ENCODE data around the gene TACC3.
A peak's percentile ranks its signal among the peaks of the same experiment; 100 is the strongest.

Gene TACC3

DNA sequence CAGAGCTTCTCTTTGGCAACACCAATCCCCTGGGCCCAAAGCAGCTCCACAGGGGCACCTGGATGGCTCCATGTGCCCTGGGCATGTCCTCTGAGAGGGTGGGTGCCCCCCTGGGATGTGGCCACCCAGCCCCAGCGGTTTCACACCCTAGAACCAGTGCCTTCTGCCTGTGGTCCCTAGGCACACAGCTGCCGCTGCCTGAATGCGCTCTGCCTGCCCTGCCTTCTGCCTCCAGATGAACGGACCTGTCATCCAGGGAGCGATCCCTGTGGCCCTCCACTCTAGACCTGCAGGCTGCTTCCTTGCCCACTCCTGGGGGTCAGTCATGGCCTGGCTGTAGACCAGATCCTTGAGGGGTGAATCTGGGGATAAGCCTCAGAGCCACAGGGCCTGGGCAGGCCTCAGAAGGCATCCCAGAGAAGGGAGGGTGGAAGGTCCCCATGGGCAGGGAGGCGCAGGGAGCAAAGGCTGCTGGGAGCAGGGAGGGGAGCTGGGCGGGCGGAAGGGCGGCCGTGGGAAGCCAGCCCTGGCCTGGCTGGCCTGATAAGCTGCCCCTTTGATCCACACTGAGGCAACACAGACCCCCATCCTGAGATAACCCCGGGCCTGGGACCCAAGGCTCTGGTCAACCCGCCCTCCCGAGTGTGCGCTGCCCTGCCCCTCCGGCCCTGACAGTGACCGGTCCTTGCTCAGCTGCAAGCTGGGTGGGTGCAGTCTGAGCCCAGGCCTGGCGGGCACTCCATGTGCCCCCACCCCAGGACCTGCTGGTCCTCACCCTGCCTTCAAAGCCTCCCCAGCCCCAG, 63.7 kb downstream of the TACC3 start:
- H3K4me3 Mint-ChIP-seq, result no peak overlapping the region
- no peak for ATAC-seq (replicated peaks; ENCODE audit: extremely low read depth, poor library complexity, severe bottlenecking)
- no peaks in the 10 kb centered on the region for H3K9me3 Mint-ChIP-seq
- no peaks in the 10 kb centered on the region for H3K4me1 Mint-ChIP-seq
- H3K27ac Mint-ChIP-seq (ENCODE audit: low read depth), result no peak overlapping the region
- DNase-seq (ENCODE audit: low spot score in 2 of 2), result no peak
- H3K27me3 Mint-ChIP-seq, result no peaks in the 10 kb centered on the region
- H3K36me3 Mint-ChIP-seq (ENCODE audit: insufficient read depth), result no peaks in the 10 kb centered on the region

DNA sequence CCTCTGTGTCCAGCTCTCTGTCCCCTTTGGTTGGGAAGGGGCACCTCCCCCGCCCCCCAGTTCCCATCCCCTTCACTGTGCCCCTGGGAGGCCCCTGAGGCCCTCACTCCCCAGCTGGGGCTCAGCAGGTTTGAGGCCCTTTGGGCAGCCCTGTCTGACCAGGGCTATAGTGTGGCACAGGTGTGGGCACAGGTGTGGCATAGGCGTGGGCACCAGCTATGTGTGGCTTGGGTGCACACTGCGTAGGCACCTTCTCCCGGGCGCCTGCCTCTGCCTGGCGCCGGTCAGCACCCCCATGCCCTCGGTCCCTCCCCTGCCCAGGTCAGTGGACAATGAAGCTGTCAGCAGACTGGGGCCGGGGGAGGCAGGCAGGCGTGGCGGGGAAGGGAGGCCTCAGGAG, 64.3 kb downstream of the TACC3 start:
- DNase-seq (ENCODE audit: low spot score in 2 of 2) (no peak), ATAC-seq (replicated peaks; ENCODE audit: extremely low read depth, poor library complexity, severe bottlenecking) (no peak)
- no peak overlapping the region for H3K27ac Mint-ChIP-seq (ENCODE audit: low read depth)
- H3K4me1 Mint-ChIP-seq, result no peaks in the 10 kb centered on the region
- H3K36me3 Mint-ChIP-seq (ENCODE audit: insufficient read depth), result no peaks in the 10 kb centered on the region
- peaks cover 6% of the 10 kb centered on the region for H3K27me3 Mint-ChIP-seq
- H3K9me3 Mint-ChIP-seq, result no peaks in the 10 kb centered on the region
- no peak overlapping the region for H3K4me3 Mint-ChIP-seq

DNA sequence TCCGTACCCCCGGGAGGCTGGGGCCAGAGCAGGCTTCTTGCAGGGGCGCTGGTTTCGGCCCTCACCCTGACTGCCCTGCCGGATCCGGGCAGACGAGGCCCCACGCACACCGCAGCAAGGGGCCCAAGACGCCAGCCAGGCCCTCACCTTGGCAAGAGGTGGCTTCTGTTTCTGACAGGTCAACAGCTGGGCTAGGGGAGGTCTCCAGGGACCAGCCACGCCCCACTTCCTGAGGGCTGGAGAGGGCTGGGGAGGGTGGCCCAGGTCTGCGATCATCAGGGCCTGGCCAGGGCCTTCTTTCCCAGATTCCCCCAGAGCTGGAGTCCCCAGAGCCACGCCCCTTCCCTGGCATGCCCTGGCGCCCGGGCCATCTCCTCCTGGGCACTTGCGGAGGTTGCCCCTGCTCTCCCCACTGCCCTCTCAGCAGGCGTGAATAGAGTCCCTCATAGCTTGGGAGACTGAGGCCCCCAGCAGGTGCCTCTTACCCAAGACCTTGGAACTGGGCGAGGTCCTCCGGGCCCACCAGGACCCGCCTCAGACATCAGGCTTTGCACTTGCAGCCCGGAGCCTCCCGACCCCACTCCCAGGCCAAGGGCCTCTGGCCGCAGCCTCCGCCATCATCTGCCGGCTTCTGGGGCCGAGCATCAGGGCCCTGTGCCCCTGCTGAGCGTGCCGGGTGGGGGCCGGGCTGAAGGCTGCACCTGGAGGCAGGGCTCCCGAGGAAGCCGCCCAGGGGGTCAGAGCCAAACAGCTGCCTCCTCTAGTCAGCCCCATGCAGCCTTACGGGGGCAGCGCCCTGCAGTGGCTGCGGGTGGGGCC, 65.4 kb downstream of the TACC3 start:
- ATAC-seq (replicated peaks; ENCODE audit: extremely low read depth, poor library complexity, severe bottlenecking), result no peak
- Mint-ChIP-seq H3K27me3 (peaks cover 17% of the 10 kb centered on the region), H3K36me3 (ENCODE audit: insufficient read depth) (no peaks in the 10 kb centered on the region), H3K27ac (ENCODE audit: low read depth) (no peak overlapping the region), H3K4me1 (no peaks in the 10 kb centered on the region), H3K9me3 (no peaks in the 10 kb centered on the region), H3K4me3 (no peak overlapping the region)
- no peak for DNase-seq (ENCODE audit: low spot score in 2 of 2)

DNA sequence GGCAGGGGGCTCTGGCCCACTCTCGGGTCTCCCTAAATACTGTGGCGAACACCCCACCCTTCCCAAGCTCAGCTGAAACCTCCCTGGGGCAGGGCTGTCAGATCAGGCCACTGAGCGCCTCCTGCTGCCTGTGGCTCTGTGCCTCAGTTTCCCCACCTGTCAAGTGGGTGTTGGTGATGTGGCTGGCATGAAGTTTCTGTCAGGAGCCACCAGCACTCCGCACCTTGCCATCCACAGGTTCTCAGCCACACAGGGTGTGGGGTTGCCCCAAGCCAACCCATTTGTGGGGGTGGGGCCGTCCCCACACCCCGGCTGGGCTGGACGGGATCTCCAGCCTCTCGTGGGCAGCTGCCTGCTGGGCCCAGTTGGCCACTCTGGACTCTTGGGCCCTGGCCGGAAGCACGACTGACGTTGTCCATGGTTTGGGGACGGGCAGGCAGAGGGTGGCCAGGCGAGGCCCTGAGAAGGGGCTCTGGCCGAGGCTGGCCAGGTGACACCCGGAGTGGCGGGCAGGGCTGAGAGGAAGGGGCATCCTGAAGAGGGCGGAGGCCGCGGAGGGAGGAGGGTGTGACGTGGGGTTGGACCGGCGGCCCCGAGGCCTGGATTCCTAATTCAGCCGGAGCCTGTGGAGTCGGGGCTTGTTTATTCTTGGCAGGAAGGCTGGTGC, 66.2 kb downstream of the TACC3 start:
- peaks cover 19% of the 10 kb centered on the region for H3K27me3 Mint-ChIP-seq
- H3K36me3 Mint-ChIP-seq (ENCODE audit: insufficient read depth), result no peaks in the 10 kb centered on the region
- no peaks in the 10 kb centered on the region for H3K9me3 Mint-ChIP-seq
- H3K4me1 Mint-ChIP-seq, result no peaks in the 10 kb centered on the region
- ATAC-seq (replicated peaks; ENCODE audit: extremely low read depth, poor library complexity, severe bottlenecking), result no peak
- DNase-seq (ENCODE audit: low spot score in 2 of 2), result no peak
- H3K4me3 Mint-ChIP-seq, result no peak overlapping the region
- no peak overlapping the region for H3K27ac Mint-ChIP-seq (ENCODE audit: low read depth)

DNA sequence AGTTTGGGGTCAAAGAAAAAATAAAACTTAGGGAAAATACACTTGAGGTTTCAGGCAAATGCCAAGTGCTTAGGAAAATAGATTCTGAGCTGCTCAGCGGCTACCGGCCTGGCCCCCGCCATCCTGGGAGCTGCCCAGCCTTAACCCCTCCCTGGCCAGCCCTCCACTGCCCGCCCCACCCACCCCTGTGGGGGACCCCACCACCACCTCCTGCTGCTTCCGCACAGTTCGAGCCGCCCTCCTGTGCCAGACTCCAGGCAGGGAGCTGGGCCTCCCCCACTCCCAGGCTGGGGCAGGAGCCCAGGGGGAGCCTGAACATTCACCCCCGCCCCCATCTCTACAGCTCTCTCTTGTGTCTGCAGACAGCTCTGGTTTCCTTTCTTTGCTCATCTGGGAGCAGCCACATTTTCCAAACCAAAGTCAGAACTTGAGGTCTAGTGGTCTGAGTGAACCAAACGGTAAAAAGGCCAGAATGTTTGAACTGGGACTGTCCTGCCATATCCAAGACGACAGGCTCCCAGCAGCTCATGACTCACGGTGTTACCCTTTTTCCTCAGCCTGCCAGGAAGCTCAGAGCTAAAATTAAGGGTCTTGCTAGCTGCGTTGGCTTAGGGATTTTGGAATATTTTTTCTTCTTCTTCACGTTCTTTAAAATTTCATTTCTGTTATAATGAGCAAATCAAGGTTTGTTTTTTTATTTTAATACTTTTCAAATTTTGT, 67.1 kb downstream of the TACC3 start:
- DNase-seq (ENCODE audit: low spot score in 2 of 2), result no peak
- Mint-ChIP-seq H3K4me1 (no peaks in the 10 kb centered on the region), H3K27ac (ENCODE audit: low read depth) (no peak overlapping the region), H3K9me3 (no peaks in the 10 kb centered on the region), H3K27me3 (peaks cover 19% of the 10 kb centered on the region), H3K36me3 (ENCODE audit: insufficient read depth) (no peaks in the 10 kb centered on the region), H3K4me3 (no peak overlapping the region)
- no peak for ATAC-seq (replicated peaks; ENCODE audit: extremely low read depth, poor library complexity, severe bottlenecking)

DNA sequence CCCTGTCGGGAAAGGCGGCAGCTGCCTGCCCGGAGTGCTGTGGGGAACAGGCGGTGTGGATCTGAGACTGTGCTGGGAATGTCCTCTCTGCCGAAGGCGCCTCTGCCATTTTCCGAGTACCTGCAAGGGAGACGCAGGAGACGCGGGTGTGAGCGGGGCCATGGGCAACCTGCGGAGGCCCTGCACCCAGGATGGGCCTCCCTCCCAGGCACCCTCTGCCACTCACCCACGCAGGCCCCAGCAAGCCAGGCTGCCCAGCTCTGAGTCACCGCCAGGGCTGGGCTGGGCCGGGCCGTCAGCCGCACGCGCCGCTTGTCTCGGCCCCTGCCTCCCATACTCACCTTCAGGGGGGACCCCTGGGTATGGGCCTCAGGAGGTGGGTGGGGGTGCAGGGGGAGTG, 68.2 kb downstream of the TACC3 start:
- DNase-seq (ENCODE audit: low spot score in 2 of 2) (no peak), ATAC-seq (replicated peaks; ENCODE audit: extremely low read depth, poor library complexity, severe bottlenecking) (no peak)
- Mint-ChIP-seq H3K27me3 (peaks cover 19% of the 10 kb centered on the region), H3K4me3 (no peak overlapping the region), H3K27ac (ENCODE audit: low read depth) (no peak overlapping the region), H3K36me3 (ENCODE audit: insufficient read depth) (no peaks in the 10 kb centered on the region), H3K9me3 (no peaks in the 10 kb centered on the region), H3K4me1 (no peaks in the 10 kb centered on the region)

DNA sequence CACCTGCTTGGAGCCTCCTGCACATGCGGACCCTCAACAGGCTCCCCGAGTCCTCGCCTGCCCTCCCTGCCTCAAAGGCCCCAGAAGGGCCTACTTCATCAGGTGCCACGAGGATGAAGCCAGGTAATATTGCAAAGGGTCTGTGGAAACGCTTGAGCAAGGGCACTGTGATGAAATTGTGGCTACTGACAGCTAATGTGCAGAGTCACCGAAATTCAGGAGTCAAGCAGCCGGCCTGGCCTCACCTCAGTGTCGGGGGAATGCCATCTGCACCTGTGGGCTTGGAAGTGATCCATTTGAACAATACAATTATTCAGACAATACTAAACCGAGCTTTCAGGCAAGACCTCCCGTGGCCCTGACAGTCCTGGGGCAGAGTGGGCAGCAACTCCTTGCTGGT, 68.7 kb downstream of the TACC3 start:
- Mint-ChIP-seq H3K4me1 (no peaks in the 10 kb centered on the region), H3K36me3 (ENCODE audit: insufficient read depth) (no peaks in the 10 kb centered on the region), H3K9me3 (no peaks in the 10 kb centered on the region), H3K27me3 (peaks cover 19% of the 10 kb centered on the region), H3K27ac (ENCODE audit: low read depth) (no peak overlapping the region), H3K4me3 (no peak overlapping the region)
- DNase-seq (ENCODE audit: low spot score in 2 of 2) (no peak), ATAC-seq (replicated peaks; ENCODE audit: extremely low read depth, poor library complexity, severe bottlenecking) (no peak)

DNA sequence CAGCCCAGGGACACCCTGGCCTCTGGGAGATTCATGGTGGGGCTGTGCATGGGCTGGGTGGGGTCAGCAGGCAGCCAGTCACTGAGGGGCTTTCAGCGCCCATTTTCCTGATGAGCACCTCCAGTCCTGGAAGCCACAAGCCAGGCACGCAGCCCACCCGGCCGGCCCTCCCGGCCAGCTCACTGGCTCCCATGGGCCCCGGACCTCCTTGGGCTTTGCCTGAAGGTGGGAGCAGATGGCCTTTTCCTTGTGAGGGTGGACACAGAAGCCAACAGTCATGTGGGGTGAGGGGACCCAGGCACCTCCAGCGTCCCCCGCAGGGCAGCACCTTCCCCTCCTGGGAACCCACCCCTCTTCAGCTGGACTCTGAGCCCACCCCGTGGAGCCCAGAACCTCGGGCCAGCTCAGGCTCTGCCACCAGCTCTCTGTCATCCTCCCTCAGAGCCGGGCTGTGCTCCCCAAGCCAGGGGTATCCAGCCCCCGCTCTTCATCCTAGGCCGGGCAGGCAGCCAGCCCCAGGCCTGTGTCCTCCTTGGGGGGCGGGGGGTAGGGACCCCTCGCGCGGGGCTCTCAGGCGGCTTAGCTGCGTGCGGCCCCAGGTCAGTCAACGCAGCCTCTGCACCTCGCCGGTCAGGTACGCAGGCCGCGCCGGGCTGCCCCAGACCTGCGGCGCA, 71.0 kb downstream of the TACC3 start:
- peaks cover 34% of the 10 kb centered on the region for H3K27me3 Mint-ChIP-seq
- H3K4me1 Mint-ChIP-seq, result no peaks in the 10 kb centered on the region
- DNase-seq (ENCODE audit: low spot score in 2 of 2) (no peak), ATAC-seq (replicated peaks; ENCODE audit: extremely low read depth, poor library complexity, severe bottlenecking) (no peak)
- no peaks in the 10 kb centered on the region for H3K36me3 Mint-ChIP-seq (ENCODE audit: insufficient read depth)
- H3K4me3 Mint-ChIP-seq, result peak overlapping the region; percentile 57
- H3K27ac Mint-ChIP-seq (ENCODE audit: low read depth), result peak overlapping the region; percentile 44
- no peaks in the 10 kb centered on the region for H3K9me3 Mint-ChIP-seq

DNA sequence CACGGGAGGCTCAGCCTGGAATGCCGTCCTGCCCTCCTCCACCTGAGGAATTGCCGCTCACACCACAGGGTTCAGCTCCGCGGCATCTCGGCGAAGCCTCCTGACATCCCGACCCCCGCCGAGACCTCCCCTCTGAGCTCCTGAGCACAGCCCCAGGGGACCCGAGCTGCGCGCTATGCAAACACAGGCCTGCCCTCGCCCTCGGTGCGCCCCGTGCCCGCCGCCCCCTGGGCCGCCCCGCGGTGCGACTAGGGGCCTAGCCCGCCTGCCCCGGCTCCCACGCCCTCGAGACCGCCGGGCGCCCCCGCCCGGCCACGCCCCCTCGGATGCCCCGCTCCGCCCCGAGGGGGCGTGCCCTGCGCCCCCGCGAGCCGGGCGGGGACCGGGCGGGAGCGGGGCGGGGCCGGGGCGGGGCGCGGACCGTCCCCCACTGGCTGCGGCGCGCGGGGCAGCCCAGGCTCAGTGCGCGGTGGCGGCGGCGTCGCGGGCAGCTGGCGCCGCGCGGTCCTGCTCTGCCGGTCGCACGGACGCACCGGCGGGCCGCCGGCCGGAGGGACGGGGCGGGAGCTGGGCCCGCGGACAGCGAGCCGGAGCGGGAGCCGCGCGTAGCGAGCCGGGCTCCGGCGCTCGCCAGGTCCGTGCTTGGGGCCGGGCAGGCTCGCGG, 71.6 kb downstream of the TACC3 start, which contains the start of gene FGFR3:
Gene FGFR3 (plus strand): TSS at position 462 of the 664 bp plus-strand sequence. CDS start 642 bp downstream, outside the sequence.
- H3K27ac Mint-ChIP-seq (ENCODE audit: low read depth), result no peak within 1 kb of the TSS
- no peaks in the 10 kb centered on the region for H3K4me1 Mint-ChIP-seq
- H3K4me3 Mint-ChIP-seq, result peak within 1 kb of the TSS; percentile 57
- no peaks in the 10 kb centered on the region for H3K36me3 Mint-ChIP-seq (ENCODE audit: insufficient read depth)
- H3K9me3 Mint-ChIP-seq, result no peaks in the 10 kb centered on the region
- no peak for DNase-seq (ENCODE audit: low spot score in 2 of 2)
- peak; percentile 42 for ATAC-seq (replicated peaks; ENCODE audit: extremely low read depth, poor library complexity, severe bottlenecking)
- peaks cover 34% of the 10 kb centered on the region for H3K27me3 Mint-ChIP-seq

DNA sequence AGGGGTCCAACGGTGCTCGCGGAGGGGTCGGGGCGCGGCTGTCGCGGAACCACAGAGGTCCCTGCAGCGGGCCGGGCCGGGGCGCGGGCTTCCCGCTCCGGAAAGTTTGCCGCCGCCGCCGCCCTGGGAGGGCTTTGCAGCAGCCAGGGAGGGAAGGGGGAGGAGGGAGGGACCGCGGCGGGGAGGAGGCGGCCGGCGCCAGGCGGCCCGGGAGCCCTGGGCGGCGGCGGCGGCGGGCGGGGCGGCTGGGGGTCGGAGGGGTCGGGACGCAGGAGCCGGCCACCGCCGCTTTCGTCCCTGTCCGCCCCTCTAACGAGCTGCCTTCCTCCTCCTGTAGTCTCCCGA, 72.1 kb downstream of the TACC3 start:
- peaks cover 35% of the 10 kb centered on the region for H3K27me3 Mint-ChIP-seq
- no peak overlapping the region for H3K27ac Mint-ChIP-seq (ENCODE audit: low read depth)
- no peaks in the 10 kb centered on the region for H3K9me3 Mint-ChIP-seq
- no peaks in the 10 kb centered on the region for H3K36me3 Mint-ChIP-seq (ENCODE audit: insufficient read depth)
- no peak for ATAC-seq (replicated peaks; ENCODE audit: extremely low read depth, poor library complexity, severe bottlenecking)
- no peaks in the 10 kb centered on the region for H3K4me1 Mint-ChIP-seq
- DNase-seq (ENCODE audit: low spot score in 2 of 2), result no peak
- H3K4me3 Mint-ChIP-seq, result no peak overlapping the region

DNA sequence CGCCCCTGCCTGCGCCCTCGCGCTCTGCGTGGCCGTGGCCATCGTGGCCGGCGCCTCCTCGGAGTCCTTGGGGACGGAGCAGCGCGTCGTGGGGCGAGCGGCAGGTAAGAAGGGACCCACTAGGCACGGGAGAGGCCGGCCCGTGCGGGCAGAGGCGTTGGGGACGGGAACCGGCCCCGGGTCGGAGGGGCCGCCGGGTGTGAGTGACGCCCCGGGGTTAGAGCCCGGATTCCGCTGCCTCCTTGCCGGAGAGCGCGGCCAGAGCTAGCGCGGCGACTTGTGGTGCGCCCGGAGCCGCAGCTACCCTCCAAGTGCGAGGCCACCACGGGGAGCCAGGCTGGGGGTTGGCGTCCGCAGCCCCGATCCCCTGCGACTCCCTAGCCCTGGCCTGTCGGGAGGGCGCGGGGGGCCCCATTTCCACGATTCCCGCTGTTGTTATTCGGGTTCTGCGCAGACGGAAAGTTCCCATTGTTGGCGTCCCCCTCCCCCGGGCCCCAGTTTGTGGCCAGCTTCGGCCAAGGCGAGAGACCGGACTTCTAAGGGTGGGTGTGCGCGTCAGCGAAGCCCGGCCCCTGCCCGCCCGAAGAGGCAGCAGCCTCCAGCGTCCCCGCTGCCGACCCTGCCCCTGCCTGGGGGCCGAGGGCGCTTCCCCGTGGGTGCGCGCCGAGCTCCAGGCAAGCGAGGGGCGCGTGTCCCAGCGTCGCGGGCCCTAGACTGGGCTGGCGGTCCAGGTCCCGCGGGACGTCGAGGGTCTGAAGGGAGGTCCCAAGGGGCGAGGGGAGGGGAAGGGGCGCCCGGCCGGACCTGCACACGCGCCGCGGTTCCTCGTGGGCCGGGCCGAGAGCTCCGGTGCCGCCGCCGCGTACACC, 72.9 kb downstream of the TACC3 start:
- no peak for DNase-seq (ENCODE audit: low spot score in 2 of 2)
- no peak for ATAC-seq (replicated peaks; ENCODE audit: extremely low read depth, poor library complexity, severe bottlenecking)
- Mint-ChIP-seq H3K36me3 (ENCODE audit: insufficient read depth) (no peaks in the 10 kb centered on the region), H3K4me3 (no peak overlapping the region), H3K4me1 (no peaks in the 10 kb centered on the region), H3K9me3 (no peaks in the 10 kb centered on the region), H3K27me3 (peaks cover 41% of the 10 kb centered on the region), H3K27ac (ENCODE audit: low read depth) (no peak overlapping the region)

Data from central memory CD8-positive, alpha-beta T cell (primary cell).